H9 (cell line): ENCODE results near the gene GCN1. TPM values are rescaled to one million over a fixed set of nuclear protein-coding genes. Genes with fewer than 3 reads are reported as not detected.

Source experiments
- DNase-seq: peaks from one replicate; pipeline ENCODE4 v3.0.0-alpha.2; 2017
- H2AFZ ChIP-seq: one replicate; pipeline ENCODE4 v1.6.1; 2013; ENCODE audit warnings: mild to moderate bottlenecking, low read length, control low read depth, moderate library complexity
- H2AK5ac ChIP-seq: 2 replicates; pipeline ENCODE4 v1.6.1; 2013; ENCODE audit warnings: low read length, control low read depth, mixed read lengths; ENCODE audit not compliant: insufficient read length
- H2BK120ac ChIP-seq: one replicate; pipeline ENCODE4 v1.6.1; 2013; ENCODE audit warnings: low read depth, mild to moderate bottlenecking, low read length, control low read depth, inconsistent platforms; ENCODE audit not compliant: poor library complexity, severe bottlenecking
- H2BK12ac ChIP-seq: 2 replicates; pipeline ENCODE4 v1.6.1; 2013; ENCODE audit warnings: low read length, control low read depth, mixed read lengths, low read depth; ENCODE audit not compliant: insufficient read length
- H2BK15ac ChIP-seq: 2 replicates; pipeline ENCODE4 v1.6.1; 2013; ENCODE audit warnings: low read depth, low read length, control low read depth
- H2BK20ac ChIP-seq: one replicate; pipeline ENCODE4 v1.6.1; 2013; ENCODE audit warnings: low read depth, mild to moderate bottlenecking, low read length, control low read depth, inconsistent platforms; ENCODE audit not compliant: poor library complexity, severe bottlenecking
- H2BK5ac ChIP-seq: 2 replicates; pipeline ENCODE4 v1.6.1; 2013; ENCODE audit warnings: low read length, control low read depth, mixed read lengths; ENCODE audit not compliant: insufficient read length
- H3K14ac ChIP-seq: 2 replicates; pipeline ENCODE4 v1.6.1; 2013; ENCODE audit warnings: low read length, control low read depth; ENCODE audit not compliant: insufficient read depth
- H3K18ac ChIP-seq: 2 replicates; pipeline ENCODE4 v1.6.1; 2013; ENCODE audit warnings: low read depth, mild to moderate bottlenecking, mixed read lengths, low read length, control low read depth; ENCODE audit not compliant: insufficient read length
- H3K23ac ChIP-seq: 2 replicates; pipeline ENCODE4 v1.6.1; 2013; ENCODE audit warnings: low read length, control low read depth, mixed read lengths, low read depth; ENCODE audit not compliant: insufficient read length
- H3K23me2 ChIP-seq: 2 replicates; pipeline ENCODE4 v1.6.1; 2013; ENCODE audit warnings: low read depth, mild to moderate bottlenecking, mixed read lengths, low read length, control low read depth; ENCODE audit not compliant: insufficient read length, poor library complexity, severe bottlenecking
- H3K27ac ChIP-seq: 2 replicates; pipeline ENCODE4 v1.5.1; 2013; ENCODE audit warnings: low read length, control low read depth, mixed read lengths, low read depth; ENCODE audit not compliant: insufficient read length
- H3K27me3 ChIP-seq: 2 replicates; pipeline ENCODE4 v1.6.1; 2013; ENCODE audit warnings: low read length, control low read depth, inconsistent platforms; ENCODE audit not compliant: insufficient read depth
- H3K4ac ChIP-seq: 2 replicates; pipeline ENCODE4 v1.6.1; 2013; ENCODE audit warnings: low read depth, mild to moderate bottlenecking, control low read depth, inconsistent platforms, low read length, moderate library complexity
- H3K4me1 ChIP-seq: 2 replicates; pipeline ENCODE4 v1.6.1; 2013; ENCODE audit warnings: low read length, control low read depth, inconsistent platforms; ENCODE audit not compliant: insufficient read depth
- H3K4me2 ChIP-seq: 2 replicates; pipeline ENCODE4 v1.6.1; 2013; ENCODE audit warnings: low read length, control low read depth, mixed read lengths; ENCODE audit not compliant: insufficient read length, insufficient read depth
- H3K56ac ChIP-seq: 2 replicates; pipeline ENCODE4 v1.6.1; 2013; ENCODE audit warnings: low read depth, mild to moderate bottlenecking, mixed read lengths, low read length, control low read depth; ENCODE audit not compliant: insufficient read length
- H3K79me1 ChIP-seq: 2 replicates; pipeline ENCODE4 v1.6.1; 2013; ENCODE audit warnings: low read depth, mild to moderate bottlenecking, moderate library complexity, low read length, control low read depth, inconsistent platforms; ENCODE audit not compliant: insufficient read depth, poor library complexity, severe bottlenecking
- H3K79me2 ChIP-seq: 2 replicates; pipeline ENCODE4 v1.6.1; 2013; ENCODE audit warnings: low read length, control low read depth, inconsistent platforms; ENCODE audit not compliant: insufficient read depth
- H3K9ac ChIP-seq: 2 replicates; pipeline ENCODE4 v1.6.1; 2013; ENCODE audit warnings: low read length, control low read depth, mixed read lengths; ENCODE audit not compliant: insufficient read length; ENCODE audit errors: extremely low read depth
- H3K9me3 ChIP-seq: one replicate; pipeline ENCODE4 v1.6.1; 2013; ENCODE audit warnings: low read depth, low read length, inconsistent platforms; ENCODE audit not compliant: control insufficient read depth
- H3T11ph ChIP-seq: one replicate; pipeline ENCODE4 v1.6.1; 2013; ENCODE audit warnings: mild to moderate bottlenecking, low read length, control low read depth, inconsistent platforms
- H4K20me1 ChIP-seq: one replicate; pipeline ENCODE4 v1.6.1; 2013; ENCODE audit not compliant: control insufficient read depth, insufficient read length, insufficient read depth
- H4K5ac ChIP-seq: 2 replicates; pipeline ENCODE4 v1.6.1; 2013; ENCODE audit warnings: low read depth, mild to moderate bottlenecking, mixed read lengths, low read length, control low read depth; ENCODE audit not compliant: insufficient read length
- H4K8ac ChIP-seq: replicated peaks from 2 replicates; pipeline ENCODE4 v1.6.1; 2013; ENCODE audit warnings: low read length, control low read depth, mixed read lengths, low read depth; ENCODE audit not compliant: insufficient read length
- H4K91ac ChIP-seq: 2 replicates; pipeline ENCODE4 v1.6.1; 2013; ENCODE audit warnings: low read depth, mild to moderate bottlenecking, moderate library complexity, mixed read lengths, low read length, control low read depth; ENCODE audit not compliant: insufficient read length
- H3K27ac Mint-ChIP-seq, 3 experiments: 2 replicates in 2 of 3; 3 replicates in 1 of 3; pipeline ENCODE4 v1.8.0; 2020 to 2021; ENCODE audit warnings: mixed read lengths in 3 of 3, mild to moderate bottlenecking in 1 of 3, moderate library complexity in 1 of 3
- H3K27me3 Mint-ChIP-seq: 2 replicates; pipeline ENCODE4 v1.8.0; 2021; ENCODE audit warnings: low read depth, mild to moderate bottlenecking, moderate library complexity, mixed read lengths
- H3K36me3 Mint-ChIP-seq, 3 experiments: 2 replicates in 2 of 3; 3 replicates in 1 of 3; pipeline ENCODE4 v1.8.0; 2020 to 2021; ENCODE audit warnings: low read depth in 3 of 3, mixed read lengths in 3 of 3; ENCODE audit not compliant: insufficient read depth in 1 of 3
- H3K4me1 Mint-ChIP-seq, 2 experiments: 2 replicates each; pipeline ENCODE4 v1.8.0; 2020; ENCODE audit warnings: mixed read lengths in 2 of 2
- H3K4me3 Mint-ChIP-seq, 2 experiments: 2 replicates in 1 of 2; 3 replicates in 1 of 2; pipeline ENCODE4 v1.8.0; 2020 to 2021; ENCODE audit warnings: mild to moderate bottlenecking in 2 of 2, mixed read lengths in 2 of 2, moderate library complexity in 1 of 2
- H3K9me3 Mint-ChIP-seq, 2 experiments: 2 replicates in 1 of 2; 3 replicates in 1 of 2; pipeline ENCODE4 v1.8.0; 2020; ENCODE audit warnings: mild to moderate bottlenecking in 2 of 2, mixed read lengths in 2 of 2, moderate library complexity in 1 of 2
- WGBS: extraction: QIAGEN DNeasy Blood & Tissue Kit; methylation state at CpG from one replicate; pipeline ENCODE4 v1.1.7; 2013; ENCODE audit warnings: missing lambda C conversion rate, low lambda C conversion rate, mixed read lengths; ENCODE audit not compliant: insufficient read length; ENCODE audit errors: extremely low coverage; 5-methylcytosine and 5-hydroxymethylcytosine counted together
- total RNA-seq: library from RNA; stranded (reverse); gene quantifications from 2 replicates; pipeline ENCODE4 v1.2.1, GENCODE V29; 2021
- TF ChIP-seq, protein P1 (sequence below): fragments of 200-600 bp; sonication (generic); conservative IDR thresholded peaks from 3 replicates; pipeline ENCODE4 v1.8.0; 2021; ENCODE audit warnings: antibody characterized with exemption, mild to moderate bottlenecking

Gene GCN1
- total RNA-seq, 1 experiment from 2014 or later, result 137 TPM

GRCh38 chr12:120169946-120170345 is 24.6 kb downstream of the GCN1 start:
- Histone ChIP-seq H2BK12ac (no peak overlapping the region), H3K27ac (no peak overlapping the region), H2BK120ac (no peak overlapping the region), H3K14ac (no peak overlapping the region), H3K4me1 (no peaks in the 10 kb centered on the region), H2AK5ac (no peak overlapping the region), H3K27me3 (no peaks in the 10 kb centered on the region), H3K4me2 (no peak overlapping the region), H3K9me3 (no peaks in the 10 kb centered on the region), H4K91ac (no peak overlapping the region), H3K79me2 (no peaks in the 10 kb centered on the region), H4K20me1 (no peaks in the 10 kb centered on the region), H3K79me1 (no peaks in the 10 kb centered on the region), H3K23me2 (no peaks in the 10 kb centered on the region), H4K8ac (no peak overlapping the region), H2BK5ac (no peak overlapping the region), H3K56ac (no peak overlapping the region), H2BK20ac (no peak overlapping the region), H4K5ac (no peak overlapping the region), H3K4ac (no peak overlapping the region), H3K23ac (no peak overlapping the region), H3T11ph (no peak overlapping the region), H3K18ac (no peak overlapping the region), H3K9ac (no peak overlapping the region), H2AFZ (no peak overlapping the region), H2BK15ac (no peak overlapping the region)
- TF ChIP-seq, protein P1, sequence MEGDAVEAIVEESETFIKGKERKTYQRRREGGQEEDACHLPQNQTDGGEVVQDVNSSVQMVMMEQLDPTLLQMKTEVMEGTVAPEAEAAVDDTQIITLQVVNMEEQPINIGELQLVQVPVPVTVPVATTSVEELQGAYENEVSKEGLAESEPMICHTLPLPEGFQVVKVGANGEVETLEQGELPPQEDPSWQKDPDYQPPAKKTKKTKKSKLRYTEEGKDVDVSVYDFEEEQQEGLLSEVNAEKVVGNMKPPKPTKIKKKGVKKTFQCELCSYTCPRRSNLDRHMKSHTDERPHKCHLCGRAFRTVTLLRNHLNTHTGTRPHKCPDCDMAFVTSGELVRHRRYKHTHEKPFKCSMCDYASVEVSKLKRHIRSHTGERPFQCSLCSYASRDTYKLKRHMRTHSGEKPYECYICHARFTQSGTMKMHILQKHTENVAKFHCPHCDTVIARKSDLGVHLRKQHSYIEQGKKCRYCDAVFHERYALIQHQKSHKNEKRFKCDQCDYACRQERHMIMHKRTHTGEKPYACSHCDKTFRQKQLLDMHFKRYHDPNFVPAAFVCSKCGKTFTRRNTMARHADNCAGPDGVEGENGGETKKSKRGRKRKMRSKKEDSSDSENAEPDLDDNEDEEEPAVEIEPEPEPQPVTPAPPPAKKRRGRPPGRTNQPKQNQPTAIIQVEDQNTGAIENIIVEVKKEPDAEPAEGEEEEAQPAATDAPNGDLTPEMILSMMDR, result no peak
- no peak for DNase-seq
- H3K27me3 Mint-ChIP-seq, result no peaks in the 10 kb centered on the region
- H3K4me3 Mint-ChIP-seq, result no peak overlapping the region
- H3K4me1 Mint-ChIP-seq, result no peaks in the 10 kb centered on the region
- WGBS, result no CpG with 5 or more reads among the region's 2 CpGs
- no peaks in the 10 kb centered on the region for H3K9me3 Mint-ChIP-seq
- H3K36me3 Mint-ChIP-seq, result peaks cover 33 to 75% (median 54%) of the 10 kb centered on the region in 3 experiments; a peak in 6 of 7 replicates
- H3K27ac Mint-ChIP-seq, result no peak overlapping the region
